B cell (primary cell): ENCODE measurements around the gene BLVRB. TPM values are rescaled to one million over a fixed set of nuclear protein-coding genes. Genes with fewer than 3 reads are reported as not detected.
"Not testable (repeated sequence)": the region's sequence is repeated elsewhere in the genome, so short reads cannot be mapped to it uniquely, and the experiment has no call there.

ENCODE experiments used
- ATAC-seq: fragments of 200-7000 bp; cut with Tn5 transposase; one replicate; pipeline ENCODE4 v1.10.0; 2021; ENCODE audit warnings: low read depth, mild to moderate bottlenecking, moderate number of reproducible peaks, moderate library complexity
- CTCF ChIA-PET: fragments of 350-600 bp; sonication (Branson Sonifier 250); formaldehyde crosslinking; loops from one replicate; lab custom pipeline; 2021; ENCODE audit warnings: antibody characterized with exemption, inconsistent platforms; lab: Charles Lee
- POLR2A ChIA-PET: fragments of 350-600 bp; sonication (Branson Sonifier 250); formaldehyde crosslinking; loops from one replicate; lab custom pipeline; 2021; ENCODE audit warnings: antibody characterized with exemption; lab: Charles Lee
- DNase-seq: peaks from one replicate; pipeline ENCODE4 v3.0.0; 2013
- H2AFZ ChIP-seq: 2 replicates; pipeline ENCODE4 v1.6.1; 2012; ENCODE audit warnings: mild to moderate bottlenecking, low read depth, low read length; ENCODE audit not compliant: insufficient read depth, poor library complexity, severe bottlenecking
- H3K27ac ChIP-seq, 2 donors: 1 replicate in 1 of 2; 2 replicates in 1 of 2; pipeline ENCODE4 v1.5.1; 2012 to 2013; ENCODE audit warnings: low read length in 2 of 2, mild to moderate bottlenecking in 2 of 2, moderate library complexity in 1 of 2
- H3K27me3 ChIP-seq, 4 experiments: fragments of 200-600 bp in 1 of 4; sonication (generic) in 1 of 4; replicated peaks in 1 of 4; 1 replicate in 2 of 4; 2 replicates in 2 of 4; pipeline versions ENCODE4 v1.6.1 to v1.7.0; 2013 to 2016; ENCODE audit warnings: low read length in 3 of 4, mild to moderate bottlenecking in 2 of 4, mixed read lengths in 1 of 4, moderate library complexity in 1 of 4; ENCODE audit not compliant: insufficient read depth in 4 of 4, control insufficient read depth in 3 of 4; ENCODE audit errors: control extremely low read depth in 1 of 4
- H3K36me3 ChIP-seq, 2 experiments: replicated peaks in 1 of 2; 1 replicate in 1 of 2; 2 replicates in 1 of 2; pipeline versions ENCODE4 v1.6.1 to v1.7.1; 2013; ENCODE audit warnings: low read length in 1 of 2; ENCODE audit not compliant: insufficient read depth in 2 of 2, control insufficient read depth in 1 of 2; ENCODE audit errors: control extremely low read depth in 1 of 2, extremely low read depth in 1 of 2
- H3K4me1 ChIP-seq, 2 donors: fragments of 200-600 bp in 1 of 2; sonication (generic) in 1 of 2; 1 replicate in 1 of 2; 2 replicates in 1 of 2; pipeline versions ENCODE4 v1.5.1 to v1.6.1; 2013 to 2017; ENCODE audit warnings: low read length in 2 of 2; ENCODE audit not compliant: control insufficient read depth in 2 of 2, insufficient read depth in 2 of 2
- H3K4me2 ChIP-seq: replicated peaks from 2 replicates; pipeline ENCODE3; 2012; ENCODE audit warnings: mild to moderate bottlenecking, low read depth, low read length; ENCODE audit not compliant: poor library complexity, severe bottlenecking
- H3K4me3 ChIP-seq, 5 experiments: fragments of 200-600 bp in 1 of 5; sonication (generic) in 1 of 5; 1 replicate in 3 of 5; 2 replicates in 2 of 5; pipeline versions ENCODE4 v1.5.1 to v1.7.0; 2011 to 2016; ENCODE audit warnings: low read length in 4 of 5, mild to moderate bottlenecking in 4 of 5, low read depth in 2 of 5, control low read depth in 1 of 5, moderate library complexity in 1 of 5; ENCODE audit not compliant: insufficient read depth in 1 of 5; ENCODE audit errors: control extremely low read depth in 1 of 5, extremely low read depth in 1 of 5
- H3K79me2 ChIP-seq: fragments of 200-600 bp; sonication (generic); one replicate; pipeline ENCODE4 v1.6.0; 2016; ENCODE audit warnings: low read length; ENCODE audit not compliant: control insufficient read depth, insufficient read depth
- H3K9ac ChIP-seq: fragments of 200-600 bp; sonication (generic); 2 replicates; pipeline ENCODE4 v1.6.1; 2017; ENCODE audit warnings: mild to moderate bottlenecking, low read length, moderate library complexity
- H3K9me3 ChIP-seq, 3 donors: one replicate each; pipeline versions ENCODE4 v1.6.1 to v1.7.1; 2013; ENCODE audit warnings: low read length in 2 of 3; ENCODE audit not compliant: control insufficient read depth in 2 of 3, insufficient read depth in 1 of 3; ENCODE audit errors: control extremely low read depth in 1 of 3
- H4K20me1 ChIP-seq: 2 replicates; pipeline ENCODE4 v1.6.0; 2012; ENCODE audit warnings: mild to moderate bottlenecking, low read length; ENCODE audit not compliant: insufficient read depth, control insufficient read depth, poor library complexity, severe bottlenecking
- H3K27ac Mint-ChIP-seq: one replicate; pipeline ENCODE4 v1.8.0; 2021; ENCODE audit warnings: mixed read lengths
- H3K27me3 Mint-ChIP-seq: one replicate; pipeline ENCODE4 v1.8.0; 2021; ENCODE audit warnings: mixed read lengths
- H3K4me1 Mint-ChIP-seq: one replicate; pipeline ENCODE4 v1.8.0; 2021; ENCODE audit warnings: mixed read lengths
- H3K4me3 Mint-ChIP-seq: one replicate; pipeline ENCODE4 v1.8.0; 2021; ENCODE audit warnings: mixed read lengths
- H3K9me3 Mint-ChIP-seq: one replicate; pipeline ENCODE4 v1.8.0; 2022; ENCODE audit warnings: mixed read lengths; ENCODE audit not compliant: insufficient read depth
- CTCF ChIP-seq: fragments of 200-600 bp; IDR thresholded peaks from one replicate; pipeline ENCODE4 v1.8.0; 2022; ENCODE audit warnings: antibody characterized with exemption, mild to moderate bottlenecking
- EZH2 ChIP-seq: IDR thresholded peaks from 2 replicates; pipeline ENCODE4 v1.6.1; 2012; ENCODE audit warnings: borderline replicate concordance, low read depth, mild to moderate bottlenecking, moderate library complexity, low read length; ENCODE audit not compliant: insufficient read depth, poor library complexity, severe bottlenecking
- WGBS: methylation state at CpG from one replicate; pipeline ENCODE4 v1.1.5; 2013; ENCODE audit warnings: missing lambda C conversion rate; ENCODE audit not compliant: insufficient coverage; 5-methylcytosine and 5-hydroxymethylcytosine counted together
- intact Hi-C: fragments of 100-400 bp; cut with micrococcal nuclease; formaldehyde crosslinking; loops from one replicate; pipeline ENCODE4 v1.10.0; 2022
- polyA plus RNA-seq: library from polyadenylated mRNA; depleted of rRNA; stranded (reverse); fragments of >200 nt; gene quantifications from 2 replicates; pipeline ENCODE4 v1.2.3, GENCODE V29; 2012
- total RNA-seq, 2 donors: library from RNA; stranded (reverse); fragments of 120-200 nt in 1 of 2; gene quantifications; 1 replicate in 1 of 2; 2 replicates in 1 of 2; pipeline versions ENCODE4 v1.2.3 to v1.2.4, GENCODE V29; 2013 to 2022

BLVRB gene
- total and polyA plus RNA-seq, 2 donors (not counting 1 experiment from before 2014, with no cell fraction given), result 14.2 to 23.2 TPM

- WGBS, result 83% methylated on average over 1 of the region's 3 CpGs
- no peak overlapping the region for H3K9ac ChIP-seq
Measured at GRCh38 chr19:40431698-40432097, 33.8 kb downstream of the BLVRB start.

GRCh38 chr19:40430242-40430641 is 35.3 kb downstream of the BLVRB start:
- WGBS, result 98% methylated on average over 6 of the region's 10 CpGs
- H3K9me3 Mint-ChIP-seq, H3K27me3 Mint-ChIP-seq, H3K27ac ChIP-seq, DNase-seq, H3K79me2 ChIP-seq, H3K4me3 Mint-ChIP-seq, H3K4me3 ChIP-seq, H3K9me3 ChIP-seq, H3K4me2 ChIP-seq, H3K36me3 ChIP-seq, H3K27me3 ChIP-seq, H2AFZ ChIP-seq, H3K9ac ChIP-seq, intact Hi-C loops, ATAC-seq, H4K20me1 ChIP-seq: not testable (repeated sequence)
- Mint-ChIP-seq H3K27ac (peak overlapping the region; percentile 46), H3K4me1 (peaks cover 27% of the 10 kb centered on the region)
- H3K4me1 ChIP-seq, result peaks cover 23 to 25% of the 10 kb centered on the region in 2 donors
- ChIA-PET POLR2A (interaction anchor here (0.6 to 0.9 kb wide), 3 partner anchors 9 to 243 kb away, joined by 4 read pairs; no protein-coding TSS in a partner anchor), CTCF (interaction anchor here (1.2 kb wide), 1 partner anchor 10 kb away, joined by 5 read pairs; no protein-coding TSS in a partner anchor)

More at GRCh38 chr19:40431698-40432097, 33.8 kb downstream of the BLVRB start:
- Histone ChIP-seq H3K9me3 (no peaks in the 10 kb centered on the region), H2AFZ (no peak overlapping the region), H3K27ac (no peak overlapping the region), H3K36me3 (no peaks in the 10 kb centered on the region), H3K4me3 (no peak overlapping the region), H3K27me3 (no peaks in the 10 kb centered on the region), H3K4me2 (no peak overlapping the region), H3K79me2 (no peaks in the 10 kb centered on the region), H4K20me1 (no peaks in the 10 kb centered on the region), H3K4me1 (peaks cover 19 to 30% of the 10 kb centered on the region in 2 donors)
- no peaks in the 10 kb centered on the region for H3K27me3 Mint-ChIP-seq
- ChIA-PET POLR2A (no interaction called here), CTCF (interaction anchor here (1.0 kb wide), 1 partner anchor 11 kb away, joined by 3 read pairs; no protein-coding TSS in a partner anchor)
- DNase-seq (no peak), ATAC-seq (no peak)
- H3K4me3 Mint-ChIP-seq, result no peak overlapping the region
- TF ChIP-seq CTCF, result no peak
- no peak for TF ChIP-seq EZH2
- H3K9me3 Mint-ChIP-seq, result no peaks in the 10 kb centered on the region
- no peak overlapping the region for H3K27ac Mint-ChIP-seq
- peaks cover 26% of the 10 kb centered on the region for H3K4me1 Mint-ChIP-seq
- intact Hi-C loops, result no loop called here

- intact Hi-C loops, H3K27ac ChIP-seq, H3K27me3 Mint-ChIP-seq, H3K9ac ChIP-seq, ATAC-seq, H3K36me3 ChIP-seq, H2AFZ ChIP-seq, H3K4me2 ChIP-seq, H3K4me3 Mint-ChIP-seq, H3K27me3 ChIP-seq, H4K20me1 ChIP-seq, H3K4me3 ChIP-seq, H3K9me3 Mint-ChIP-seq, H3K9me3 ChIP-seq, DNase-seq, H3K27ac Mint-ChIP-seq: not testable (repeated sequence)
- 96% methylated on average over 4 of the region's 7 CpGs for WGBS
- peaks cover 22% of the 10 kb centered on the region for H3K4me1 Mint-ChIP-seq
- peaks cover 12 to 20% of the 10 kb centered on the region in 2 donors for H3K4me1 ChIP-seq
- POLR2A ChIA-PET, result interaction anchor here (0.7 to 5.8 kb wide), 2 partner anchors 8 to 15 kb away, joined by 7 to 63 read pairs; partner anchors contain the start of gene SERTAD3
- H3K79me2 ChIP-seq, result peaks cover 18% of the 10 kb centered on the region
- CTCF ChIA-PET, result interaction anchor here (0.6 to 9.5 kb wide), 4 partner anchors 9 to 459 kb away, joined by 3 to 86 read pairs (median 4); partner anchors contain the start of genes BLVRB and SPTBN4
Measured at GRCh38 chr19:40428197-40428596, 37.3 kb downstream of the BLVRB start.
